ENCODE data around the gene RUFY3. TPM values are rescaled to one million over a fixed set of nuclear protein-coding genes. Genes with fewer than 3 reads are reported as not detected.

RUFY3 gene
- total RNA-seq, 1 experiment from 2014 or later = 32.9 TPM

GRCh38 chr4:70711599-70711998, 10.2 kb upstream of the RUFY3 start:
- peaks cover 50% of the 10 kb centered on the region for H3K79me2 ChIP-seq (ENCODE audit: insufficient read depth, low read length)
- ChIA-PET RAD21 (ENCODE audit: low non-redundant PET in 1 of 2, low total read pairs in 2 of 2, uncharacterized antibody in 2 of 2, unreplicated experiment in 2 of 2) (no interaction called here), CTCF (no interaction called here), POLR2A (interaction anchor here (0.6 kb wide), 1 partner anchor 40 kb away, joined by 6 read pairs; no protein-coding TSS in a partner anchor)
- no peak overlapping the region for H3K9ac ChIP-seq (ENCODE audit: low read length)
- H3K9me2 ChIP-seq (ENCODE audit: insufficient read depth) = no peaks in the 10 kb centered on the region
- no peaks in the 10 kb centered on the region for H3K27me3 ChIP-seq (ENCODE audit: insufficient read depth, low read length)
- no peak overlapping the region for H3K27ac ChIP-seq (ENCODE audit: low read depth, low read length)
- no peak overlapping the region for H2AFZ ChIP-seq (ENCODE audit: low read depth, low read length, poor library complexity, severe bottlenecking)
- DNase-seq (ENCODE audit: low read depth, low spot score) = no peak
- TF ChIP-seq ZBTB33 (IDR thresholded peaks at IDR 0.05; ENCODE audit: extremely low read depth, insufficient replicate concordance, low read length) = no peak
- no peak for TF ChIP-seq JUND (IDR thresholded peaks at IDR 0.05)
- TF ChIP-seq POLR2AphosphoS5 (IDR thresholded peaks at IDR 0.05; ENCODE audit: low read depth, low read length) = no peak
- TF ChIP-seq EZH2phosphoT487 (IDR thresholded peaks at IDR 0.05; ENCODE audit: borderline replicate concordance) = no peak
- H3K4me1 ChIP-seq (ENCODE audit: control insufficient read depth in 1 of 2, insufficient read depth in 2 of 2, low read length in 2 of 2) = peaks cover 3 to 6% of the 10 kb centered on the region in 2 experiments; a peak in 3 of 4 replicates
- no peak overlapping the region for H3K4me3 ChIP-seq (replicated peaks in 1 of 2; ENCODE audit: low read depth in 1 of 2, low read length in 2 of 2)
- no TSS peak for BruUV-seq (replicated peaks)
- no peaks in the 10 kb centered on the region for H4K20me1 ChIP-seq (ENCODE audit: insufficient read depth)
- no peak for ATAC-seq
- H3K9me3 ChIP-seq (ENCODE audit: control insufficient read depth in 1 of 2, insufficient read depth in 1 of 2, low read depth in 1 of 2, low read length in 2 of 2) = no peaks in the 10 kb centered on the region
- no peaks in the 10 kb centered on the region for H3K36me3 ChIP-seq (ENCODE audit: control insufficient read depth in 1 of 2, insufficient read depth in 2 of 2, low read length in 2 of 2)
- intact Hi-C loops (cut with micrococcal nuclease) = no loop called here
- H3K4me2 ChIP-seq (ENCODE audit: low read length) = no peak overlapping the region

- intact Hi-C loops (cut with micrococcal nuclease) = no loop called here
- H3K79me2 ChIP-seq (ENCODE audit: insufficient read depth, low read length) = peaks cover 44% of the 10 kb centered on the region
- no peak overlapping the region for H2AFZ ChIP-seq (ENCODE audit: low read depth, low read length, poor library complexity, severe bottlenecking)
- no peaks in the 10 kb centered on the region for H4K20me1 ChIP-seq (ENCODE audit: insufficient read depth)
- no peaks in the 10 kb centered on the region for H3K9me2 ChIP-seq (ENCODE audit: insufficient read depth)
- ChIA-PET RAD21 (ENCODE audit: low non-redundant PET in 1 of 2, low total read pairs in 2 of 2, uncharacterized antibody in 2 of 2, unreplicated experiment in 2 of 2) (no interaction called here), POLR2A (interaction anchor here (0.6 kb wide), 1 partner anchor 41 kb away, joined by 6 read pairs; no protein-coding TSS in a partner anchor), CTCF (no interaction called here)
- no peaks in the 10 kb centered on the region for H3K9me3 ChIP-seq (ENCODE audit: control insufficient read depth in 1 of 2, insufficient read depth in 1 of 2, low read depth in 1 of 2, low read length in 2 of 2)
- TF ChIP-seq MAX (IDR thresholded peaks at IDR 0.05) (no peak), YY1 (IDR thresholded peaks at IDR 0.05; ENCODE audit: extremely low read depth, insufficient replicate concordance, low read depth, low read length) (no peak), POLR2A (IDR thresholded peaks at IDR 0.05; ENCODE audit: borderline replicate concordance, extremely low read depth, insufficient read depth, insufficient read length) (no peak), EZH2 (IDR thresholded peaks at IDR 0.05) (no peak), CEBPB (IDR thresholded peaks at IDR 0.05; ENCODE audit: low read depth) (no peak), ZFX (IDR thresholded peaks at IDR 0.05) (no peak), ZNF274 (IDR thresholded peaks at IDR 0.05; ENCODE audit: low read depth, low read length) (no peak), SP1 (IDR thresholded peaks at IDR 0.05; ENCODE audit: low read depth) (no peak), SIN3A (IDR thresholded peaks at IDR 0.05; ENCODE audit: low read depth) (no peak), CBX3 (IDR thresholded peaks at IDR 0.05; ENCODE audit: low read depth) (no peak)
- H3K4me2 ChIP-seq (ENCODE audit: low read length) = no peak overlapping the region
- no peaks in the 10 kb centered on the region for H3K27me3 ChIP-seq (ENCODE audit: insufficient read depth, low read length)
- H3K9ac ChIP-seq (ENCODE audit: low read length) = no peak overlapping the region
- no peak overlapping the region for H3K4me3 ChIP-seq (replicated peaks in 1 of 2; ENCODE audit: low read depth in 1 of 2, low read length in 2 of 2)
- H3K27ac ChIP-seq (ENCODE audit: low read depth, low read length) = no peak overlapping the region
- DNase-seq (ENCODE audit: low read depth, low spot score) = no peak
- ATAC-seq = no peak
- peaks cover 0 to under 1% of the 10 kb centered on the region in 2 experiments; a peak in 1 of 4 replicates for H3K4me1 ChIP-seq (ENCODE audit: control insufficient read depth in 1 of 2, insufficient read depth in 2 of 2, low read length in 2 of 2)
- BruUV-seq (replicated peaks) = no TSS peak
- H3K36me3 ChIP-seq (ENCODE audit: control insufficient read depth in 1 of 2, insufficient read depth in 2 of 2, low read length in 2 of 2) = no peaks in the 10 kb centered on the region
These were observed 9.6 kb upstream of the RUFY3 start for GRCh38 chr4:70712150-70712549.

All from HCT116 (cell line).